NCI-H2196 treated with DMSO at 0.1 percent for 48 hours (cell line): ENCODE results near the gene JPT2.
"Not testable (repeated sequence)": the region's sequence is repeated elsewhere in the genome, so short reads cannot be mapped to it uniquely, and the experiment has no call there.

ENCODE experiments used
- DNase-seq: peaks from one replicate; lab custom pipeline; 2025; ENCODE audit not compliant: unreplicated experiment; lab: John Stamatoyannopoulos, UW

The JPT2 gene

DNA sequence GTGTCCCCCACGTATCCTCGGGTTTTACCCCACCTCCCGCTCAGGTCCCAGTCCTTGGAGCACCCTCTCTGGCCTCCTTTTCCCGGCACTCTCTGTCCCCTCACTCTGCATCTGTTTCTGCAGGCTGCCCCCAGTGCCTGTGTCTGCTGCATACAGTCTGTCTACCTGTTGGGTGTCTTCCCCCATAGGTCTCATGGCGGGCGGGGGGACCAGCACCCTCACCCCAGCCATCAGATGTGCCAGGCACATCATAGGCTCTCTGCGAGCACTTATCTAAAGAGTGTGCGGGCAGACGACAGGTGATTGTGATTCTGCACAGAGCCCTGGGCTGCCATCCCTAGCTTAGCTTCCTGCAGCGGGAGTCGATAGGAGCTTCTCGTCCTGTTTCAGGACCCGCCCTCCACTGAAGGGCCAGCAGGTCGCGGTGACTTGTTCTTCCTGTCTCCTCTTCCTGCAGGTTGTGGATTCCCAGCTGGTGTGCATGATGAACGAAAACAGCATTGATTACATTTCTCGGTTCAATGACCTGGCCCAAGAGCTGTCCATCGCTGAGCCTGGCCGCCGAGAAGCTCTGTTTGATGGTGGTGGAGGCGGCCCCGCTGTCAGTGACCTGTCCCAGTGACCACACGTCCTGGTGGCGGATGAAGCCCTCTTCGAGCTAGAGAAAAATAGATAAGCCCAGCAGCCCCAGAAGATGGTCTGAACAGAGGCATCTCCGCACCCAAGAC, 4.5 kb upstream of the JPT2 start:
- no peak for DNase-seq

DNA sequence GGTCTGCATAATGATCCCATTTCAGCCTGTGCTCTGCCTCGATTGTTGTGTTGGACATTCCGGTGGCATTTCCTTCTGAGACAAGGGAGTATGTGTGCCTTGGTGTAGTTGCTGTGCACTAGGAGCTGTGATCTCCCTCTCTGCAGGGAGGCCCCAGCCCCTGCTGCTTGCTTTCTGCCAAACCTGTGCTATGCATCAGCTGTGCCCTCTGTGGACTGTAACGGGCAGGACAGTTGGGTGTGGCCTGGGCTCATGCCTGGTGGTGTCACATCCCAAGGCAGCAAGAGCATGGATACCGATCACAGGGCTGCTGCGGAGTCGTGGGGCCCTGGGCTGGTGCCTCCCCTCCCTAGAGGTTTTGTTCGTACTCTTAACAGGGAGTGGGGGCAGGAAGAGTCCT, 3.8 kb upstream of the JPT2 start:
- no peak for DNase-seq

GRCh38 chr16:1674751-1675664, 3.1 kb upstream of the JPT2 start:
- no peak for DNase-seq

DNA sequence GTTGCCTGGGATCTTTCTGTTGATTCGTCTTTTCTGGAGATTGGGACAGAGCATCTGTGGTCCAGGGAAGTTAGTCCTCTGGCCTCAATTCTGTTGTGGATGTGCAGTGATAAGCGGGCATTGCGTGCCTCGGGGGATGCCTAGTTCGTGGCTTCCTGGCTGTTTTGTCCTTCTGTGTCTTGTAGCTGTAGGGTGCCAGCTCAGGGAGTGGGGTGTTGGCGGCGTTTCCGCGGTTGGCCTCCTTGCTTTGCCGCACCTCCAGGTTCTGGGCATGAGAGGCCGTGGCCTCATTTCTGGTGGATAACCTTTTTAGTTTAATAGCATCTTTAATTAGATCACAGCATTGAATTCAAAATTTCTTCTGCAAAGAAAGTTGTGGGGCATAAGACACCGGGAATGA, 1.4 kb upstream of the JPT2 start:
- no peak for DNase-seq

DNA sequence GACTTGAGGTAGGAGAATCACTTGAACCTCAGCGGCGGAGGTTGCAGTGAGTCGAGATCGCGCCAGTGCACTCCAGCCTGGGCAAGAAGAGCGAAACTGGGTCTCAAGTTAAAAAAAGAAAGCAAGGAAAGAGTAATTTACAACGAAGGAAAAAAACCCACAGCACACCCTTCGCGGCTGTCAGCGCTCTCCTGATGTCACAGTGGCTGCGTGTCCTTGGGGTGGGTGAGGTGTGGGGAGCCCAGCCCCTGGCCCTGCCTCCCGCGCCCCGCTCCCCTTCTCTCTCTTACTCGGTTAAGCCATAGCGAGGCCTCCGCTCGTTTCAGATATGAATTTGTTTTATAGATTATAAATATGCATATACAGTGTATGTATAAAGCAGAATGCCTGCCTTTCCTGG, 740 bp upstream of the JPT2 start:
- DNase-seq: no peak

- no peak for DNase-seq
Measured at GRCh38 chr16:1678500-1679098, 520 bp downstream of the JPT2 start.

- no peak for DNase-seq
Measured at GRCh38 chr16:1680361-1680760, 2.3 kb downstream of the JPT2 start.

- no peak for DNase-seq
Measured at GRCh38 chr16:1681032-1681431, 3.0 kb downstream of the JPT2 start.

DNA sequence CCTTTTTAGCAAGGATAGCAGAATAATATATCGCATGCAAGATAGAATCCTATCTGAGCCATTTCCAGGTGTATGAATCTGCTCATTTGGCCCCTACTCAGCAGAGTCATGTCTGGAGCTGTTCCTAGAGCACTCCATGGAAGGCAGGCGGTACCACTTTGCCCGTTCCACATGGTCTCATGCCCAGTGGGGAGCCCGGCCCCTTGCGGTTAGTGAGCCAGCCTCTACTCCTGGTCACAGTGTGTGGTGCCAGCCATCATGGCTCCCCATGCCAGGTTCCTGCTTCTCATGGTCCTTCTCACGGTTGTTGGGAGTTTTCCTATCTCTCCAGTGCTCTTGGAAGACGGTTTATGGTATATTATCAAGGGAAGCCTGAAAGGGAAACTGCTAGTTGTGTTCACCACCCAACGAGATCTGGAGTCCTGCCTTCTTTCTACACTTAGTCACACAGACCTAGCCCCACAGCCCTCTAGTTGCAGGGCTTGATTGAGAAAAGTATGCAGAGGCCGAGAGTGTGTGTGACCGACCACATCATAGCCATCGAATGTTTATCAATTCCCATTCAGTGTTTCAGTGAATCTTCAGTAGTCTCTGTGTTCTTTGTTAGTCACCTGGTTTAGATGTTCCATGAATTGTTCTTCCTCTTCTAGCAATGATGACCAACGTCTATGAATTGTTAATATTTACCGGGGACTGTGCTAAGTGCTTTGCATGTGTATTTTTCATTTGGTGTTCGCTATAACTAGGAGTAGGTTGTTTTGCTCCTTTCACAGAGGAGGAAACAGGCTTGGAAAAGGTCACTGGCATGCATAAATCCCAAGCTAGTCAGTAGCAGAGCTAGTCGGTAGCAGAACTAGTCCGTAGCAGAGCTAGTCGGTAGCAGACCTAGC, 9.6 kb downstream of the JPT2 start:
- DNase-seq: no peak

DNA sequence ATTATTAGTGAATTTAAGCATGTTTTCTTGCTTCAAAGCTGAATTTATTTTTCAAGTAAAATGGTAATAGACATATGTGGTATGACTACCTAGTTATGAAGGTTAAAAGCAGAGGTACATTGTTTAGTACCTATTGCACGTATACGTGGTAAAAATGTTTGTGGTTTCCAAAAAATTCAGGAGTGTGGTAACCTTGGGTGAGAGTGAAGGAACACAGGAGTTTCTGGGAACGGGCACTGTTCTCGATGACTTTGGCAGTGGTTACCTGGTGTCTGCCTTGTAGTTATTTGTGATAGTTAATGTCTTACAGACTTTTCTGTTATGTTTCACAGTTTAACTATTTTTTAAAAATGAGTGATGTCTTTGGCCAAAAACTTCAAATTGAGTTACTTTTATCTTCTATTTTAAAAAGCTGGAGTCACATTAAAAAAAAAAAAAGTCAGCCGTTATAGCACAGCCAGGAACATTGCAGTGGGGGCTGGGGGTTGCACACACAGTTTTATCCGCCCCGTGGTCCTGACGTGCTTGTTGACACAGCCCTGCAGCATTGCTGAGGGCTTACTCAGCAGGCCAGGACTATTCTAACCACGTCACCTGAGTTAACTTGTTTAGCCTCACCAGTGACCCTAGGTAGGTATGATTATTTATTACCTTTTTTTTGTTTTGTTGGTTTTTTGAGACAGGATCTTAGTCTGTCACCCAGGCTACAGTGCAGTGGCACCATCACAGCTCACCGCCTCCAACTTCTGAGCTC, 10.9 kb downstream of the JPT2 start:
- DNase-seq: no peak

- DNase-seq: no peak
Measured at GRCh38 chr16:1689853-1690252, 11.8 kb downstream of the JPT2 start.

GRCh38 chr16:1690810-1691209, 12.7 kb downstream of the JPT2 start:
- no peak for DNase-seq

- DNase-seq: no peak
Measured at GRCh38 chr16:1691276-1691675, 13.2 kb downstream of the JPT2 start.

DNA sequence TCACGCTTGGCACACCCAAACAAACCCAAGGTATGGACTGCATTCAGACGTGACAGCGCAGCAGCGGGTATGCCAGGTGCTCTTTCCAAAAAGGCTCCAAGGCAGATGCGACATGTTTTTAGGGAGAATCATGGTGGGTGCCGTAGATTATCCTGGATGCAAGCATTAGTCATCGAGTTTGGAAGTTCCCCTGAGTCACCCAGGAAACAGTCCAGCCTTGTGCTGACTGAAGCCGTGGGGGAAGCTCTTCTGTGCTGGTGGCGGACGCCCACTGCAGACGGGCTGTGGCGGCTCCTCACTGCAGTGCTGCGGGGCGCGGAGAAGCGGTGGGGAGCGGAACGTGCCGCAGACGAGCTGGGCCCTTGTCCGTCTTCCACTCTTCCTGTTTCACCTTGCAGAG, 13.9 kb downstream of the JPT2 start:
- no peak for DNase-seq

GRCh38 chr16:1696863-1697262, 18.8 kb downstream of the JPT2 start:
- no peak for DNase-seq

DNA sequence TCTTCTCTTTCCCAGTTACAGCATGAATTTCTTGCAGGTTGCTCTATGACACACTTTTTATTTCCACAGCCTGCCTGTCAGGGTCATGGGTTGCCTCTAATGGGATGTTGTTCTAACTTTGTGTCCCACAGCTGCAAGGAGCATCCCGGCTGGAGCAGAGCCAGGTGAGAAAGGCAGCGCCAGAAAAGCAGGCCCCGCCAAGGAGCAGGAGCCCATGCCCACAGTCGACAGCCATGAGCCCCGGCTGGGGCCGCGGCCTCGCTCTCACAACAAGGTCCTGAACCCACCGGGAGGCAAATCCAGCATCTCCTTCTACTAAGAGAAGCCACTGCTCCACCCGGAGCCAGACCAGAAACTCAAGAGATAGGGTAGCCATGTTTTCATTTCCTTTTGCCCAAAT, 20.6 kb downstream of the JPT2 start:
- DNase-seq: no peak

- DNase-seq: no peak
Measured at GRCh38 chr16:1700246-1700645, 22.2 kb downstream of the JPT2 start.

DNA sequence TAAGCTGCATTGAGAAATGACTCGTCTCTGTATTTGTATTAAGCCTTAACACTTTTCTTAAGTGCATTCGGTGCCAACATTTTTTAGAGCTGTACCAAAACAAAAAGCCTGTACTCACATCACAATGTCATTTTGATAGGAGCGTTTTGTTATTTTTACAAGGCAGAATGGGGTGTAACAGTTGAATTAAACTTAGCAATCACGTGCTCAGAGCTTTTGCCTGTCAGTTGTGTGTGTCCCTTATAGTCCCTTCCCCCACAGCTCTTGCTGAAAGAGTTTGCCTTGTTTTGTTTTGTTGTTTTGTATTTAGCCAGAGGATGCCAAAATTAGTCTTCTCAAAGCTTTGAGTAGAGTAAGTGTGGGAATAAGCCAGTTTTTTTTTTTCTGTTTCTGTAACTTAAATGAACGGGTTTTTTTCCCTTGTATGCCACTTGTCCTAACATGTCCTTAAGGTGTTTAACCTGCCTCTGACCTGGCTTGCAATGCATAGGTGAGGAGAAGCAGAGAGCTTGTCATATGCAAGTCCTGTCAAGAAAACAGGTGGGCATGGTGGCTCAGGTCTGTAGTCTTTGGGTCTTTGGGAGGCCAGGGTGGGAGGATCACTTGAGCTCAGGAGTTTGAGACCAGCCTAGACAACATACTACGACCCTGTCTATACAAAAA, 23.3 kb downstream of the JPT2 start:
- DNase-seq: no peak

DNA sequence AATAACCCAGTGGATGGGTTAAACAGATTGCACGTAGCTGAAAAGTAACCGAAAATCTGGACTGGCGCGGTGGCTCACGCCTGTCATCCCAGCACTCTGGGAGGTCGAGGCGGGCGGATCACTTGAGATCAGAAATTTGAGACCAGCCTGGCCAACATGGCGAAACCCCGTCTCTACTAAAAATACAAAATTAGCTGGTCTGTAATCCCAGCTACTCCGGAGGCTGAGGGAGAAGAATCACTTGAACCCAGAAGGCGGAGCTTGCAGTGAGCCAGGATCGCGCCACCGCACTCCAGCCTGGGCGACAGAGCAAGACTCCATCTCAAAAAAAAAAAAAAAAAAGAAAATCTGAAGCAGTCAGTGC, 27.2 kb downstream of the JPT2 start:
- DNase-seq: not testable (repeated sequence)
